ENCODE results near the gene CFAP46.

Gene CFAP46

DNA sequence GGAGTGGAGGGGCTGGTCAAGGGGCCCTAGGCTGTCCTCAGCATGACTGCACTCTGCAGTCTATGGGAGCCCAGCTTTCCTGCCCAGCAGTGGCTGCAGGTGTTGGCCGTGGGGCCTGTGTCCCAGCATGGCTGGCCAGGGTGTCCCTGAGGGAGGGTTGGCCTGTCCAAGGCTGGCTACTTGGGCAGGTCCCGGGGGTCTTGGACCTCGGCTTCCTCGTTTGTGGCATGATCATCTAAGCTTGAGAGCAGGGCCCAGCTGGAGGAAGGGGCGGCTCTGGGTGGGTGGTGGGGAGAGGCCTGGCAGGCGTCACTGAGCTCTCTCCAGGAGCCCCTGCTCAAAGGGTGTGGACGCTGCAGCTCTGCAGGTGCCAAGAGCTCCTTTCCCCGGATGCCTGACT is 43.7 kb upstream of the CFAP46 start:
- no peak for TF ChIP-seq FOXP2 (optimal IDR thresholded peaks at IDR 0.05; ENCODE audit: borderline replicate concordance, extremely low read depth, extremely low read length, insufficient read depth)

- TF ChIP-seq, protein P1, sequence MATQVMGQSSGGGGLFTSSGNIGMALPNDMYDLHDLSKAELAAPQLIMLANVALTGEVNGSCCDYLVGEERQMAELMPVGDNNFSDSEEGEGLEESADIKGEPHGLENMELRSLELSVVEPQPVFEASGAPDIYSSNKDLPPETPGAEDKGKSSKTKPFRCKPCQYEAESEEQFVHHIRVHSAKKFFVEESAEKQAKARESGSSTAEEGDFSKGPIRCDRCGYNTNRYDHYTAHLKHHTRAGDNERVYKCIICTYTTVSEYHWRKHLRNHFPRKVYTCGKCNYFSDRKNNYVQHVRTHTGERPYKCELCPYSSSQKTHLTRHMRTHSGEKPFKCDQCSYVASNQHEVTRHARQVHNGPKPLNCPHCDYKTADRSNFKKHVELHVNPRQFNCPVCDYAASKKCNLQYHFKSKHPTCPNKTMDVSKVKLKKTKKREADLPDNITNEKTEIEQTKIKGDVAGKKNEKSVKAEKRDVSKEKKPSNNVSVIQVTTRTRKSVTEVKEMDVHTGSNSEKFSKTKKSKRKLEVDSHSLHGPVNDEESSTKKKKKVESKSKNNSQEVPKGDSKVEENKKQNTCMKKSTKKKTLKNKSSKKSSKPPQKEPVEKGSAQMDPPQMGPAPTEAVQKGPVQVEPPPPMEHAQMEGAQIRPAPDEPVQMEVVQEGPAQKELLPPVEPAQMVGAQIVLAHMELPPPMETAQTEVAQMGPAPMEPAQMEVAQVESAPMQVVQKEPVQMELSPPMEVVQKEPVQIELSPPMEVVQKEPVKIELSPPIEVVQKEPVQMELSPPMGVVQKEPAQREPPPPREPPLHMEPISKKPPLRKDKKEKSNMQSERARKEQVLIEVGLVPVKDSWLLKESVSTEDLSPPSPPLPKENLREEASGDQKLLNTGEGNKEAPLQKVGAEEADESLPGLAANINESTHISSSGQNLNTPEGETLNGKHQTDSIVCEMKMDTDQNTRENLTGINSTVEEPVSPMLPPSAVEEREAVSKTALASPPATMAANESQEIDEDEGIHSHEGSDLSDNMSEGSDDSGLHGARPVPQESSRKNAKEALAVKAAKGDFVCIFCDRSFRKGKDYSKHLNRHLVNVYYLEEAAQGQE (IDR thresholded peaks at IDR 0.05; ENCODE audit: insufficient read depth in 1 of 2, low read depth in 2 of 2, low read length in 2 of 2) = no peak
- TF ChIP-seq TAF1 (IDR thresholded peaks at IDR 0.05; ENCODE audit: borderline replicate concordance, insufficient read depth, low read length) = no peak
Observed at GRCh38 chr10:132985546-132985900, 43.2 kb upstream of the CFAP46 start.

- TF ChIP-seq POLR2AphosphoS5 (IDR thresholded peaks at IDR 0.05; ENCODE audit: low read depth, low read length) = no peak
- TF ChIP-seq, protein P1 (IDR thresholded peaks at IDR 0.05; ENCODE audit: insufficient read depth in 1 of 2, low read depth in 2 of 2, low read length in 2 of 2) = peak in 1 of 2 experiments; percentile 68; a peak in 1 of 4 replicates
Observed at GRCh38 chr10:132984801-132985545, 42.6 kb upstream of the CFAP46 start.

DNA sequence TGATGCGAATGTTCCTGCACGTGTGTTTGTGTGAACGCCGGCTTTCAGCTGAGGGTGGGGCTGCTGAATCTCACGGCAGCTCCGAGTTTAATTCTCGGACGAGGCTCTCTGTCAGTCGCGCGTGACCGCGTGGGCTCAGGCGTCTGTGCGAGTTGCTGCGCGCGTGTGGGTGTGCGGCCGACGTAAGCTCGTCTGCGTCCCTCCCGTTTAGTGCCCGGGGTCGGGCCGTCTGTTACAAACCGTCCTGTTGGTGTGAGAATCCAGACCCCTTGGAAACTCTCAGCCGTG is 41.6 kb upstream of the CFAP46 start:
- TF ChIP-seq, protein P1 (IDR thresholded peaks at IDR 0.05; ENCODE audit: insufficient read depth in 1 of 2, low read depth in 2 of 2, low read length in 2 of 2) = no peak
- TF ChIP-seq FOXP2 (optimal IDR thresholded peaks at IDR 0.05; ENCODE audit: borderline replicate concordance, extremely low read depth, extremely low read length, insufficient read depth) (no peak), SIN3A (IDR thresholded peaks at IDR 0.05; ENCODE audit: borderline replicate concordance, insufficient read depth, low read length) (no peak), TAF1 (IDR thresholded peaks at IDR 0.05; ENCODE audit: borderline replicate concordance, insufficient read depth, low read length) (no peak), POLR2AphosphoS5 (IDR thresholded peaks at IDR 0.05; ENCODE audit: low read depth, low read length) (no peak)

DNA sequence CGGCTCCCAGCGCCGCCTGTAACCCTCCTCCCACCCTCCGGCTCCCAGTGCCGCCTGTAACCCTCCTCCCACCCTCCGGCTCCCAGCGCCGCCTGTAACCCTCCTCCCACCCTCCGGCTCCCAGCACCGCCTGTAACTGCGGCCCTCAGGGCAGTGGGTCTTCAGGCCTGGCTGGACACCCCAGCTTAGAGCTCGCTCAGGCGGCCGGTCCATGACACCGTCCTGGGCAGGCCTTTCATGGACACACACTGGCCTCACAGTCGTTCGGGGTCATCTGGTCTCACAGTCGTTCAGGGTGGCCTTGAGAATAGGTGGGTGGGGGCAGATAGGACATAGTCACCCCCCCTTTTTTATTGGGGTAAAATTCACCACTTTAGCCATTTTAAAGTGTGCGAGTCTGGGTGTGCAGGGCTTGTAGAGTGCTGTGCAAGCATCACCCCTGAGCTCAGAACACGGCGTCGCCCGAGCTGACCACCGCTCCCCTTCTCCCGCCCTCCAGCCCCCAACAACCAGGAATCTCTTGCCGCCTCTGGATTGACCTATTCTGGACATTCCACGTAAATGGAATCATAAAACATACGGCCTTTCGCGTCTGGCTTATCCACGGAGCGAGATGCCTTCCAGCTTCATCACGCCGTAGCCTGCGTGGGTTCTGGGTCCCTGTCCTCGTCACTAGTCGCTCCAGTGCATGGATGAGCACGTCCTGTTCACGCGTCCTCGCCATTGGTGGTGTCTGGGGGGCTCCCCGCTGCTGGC is 41.1 kb upstream of the CFAP46 start:
- no peak for TF ChIP-seq TAF1 (IDR thresholded peaks at IDR 0.05; ENCODE audit: borderline replicate concordance, insufficient read depth, low read length)
- no peak for TF ChIP-seq SIN3A (IDR thresholded peaks at IDR 0.05; ENCODE audit: borderline replicate concordance, insufficient read depth, low read length)
- TF ChIP-seq POLR2AphosphoS5 (IDR thresholded peaks at IDR 0.05; ENCODE audit: low read depth, low read length) = no peak
- TF ChIP-seq, protein P1 (IDR thresholded peaks at IDR 0.05; ENCODE audit: insufficient read depth in 1 of 2, low read depth in 2 of 2, low read length in 2 of 2) = no peak
- no peak for TF ChIP-seq FOXP2 (optimal IDR thresholded peaks at IDR 0.05; ENCODE audit: borderline replicate concordance, extremely low read depth, extremely low read length, insufficient read depth)
